Measurements from ENCODE around the gene POLN. TPM values are rescaled to one million over a fixed set of nuclear protein-coding genes. Genes with fewer than 3 reads are reported as not detected.

The POLN gene
- total RNA-seq, 2 donors from 2014 or later = 3.8 to 15.2 TPM

- H3K4me1 ChIP-seq (replicated peaks) = no peaks in the 10 kb centered on the region
- no peak for DNase-seq (ENCODE audit: low spot score)
- TF ChIP-seq POLR2AphosphoS5 (IDR thresholded peaks at IDR 0.05) (no peak), CTCF (IDR thresholded peaks at IDR 0.05) (no peak), POLR2A (IDR thresholded peaks at IDR 0.05) (no peak)
- no peaks in the 10 kb centered on the region for H3K36me3 ChIP-seq
- no peaks in the 10 kb centered on the region for H3K27me3 ChIP-seq (replicated peaks; ENCODE audit: insufficient read depth)
- WGBS = 92% methylated on average over 4 of the region's 4 CpGs
- intact Hi-C loops (cut with DNase I) = no loop called here
- no peaks in the 10 kb centered on the region for H3K9me3 ChIP-seq
- no peak overlapping the region for H3K4me3 ChIP-seq
- H3K27ac ChIP-seq = no peak overlapping the region
These were observed 139.7 kb downstream of the POLN start for GRCh38 chr4:2102045-2102883.

- H3K9me3 ChIP-seq = no peaks in the 10 kb centered on the region
- H3K27me3 ChIP-seq (replicated peaks; ENCODE audit: insufficient read depth) = no peaks in the 10 kb centered on the region
- no peak for DNase-seq (ENCODE audit: low spot score)
- H3K4me1 ChIP-seq (replicated peaks) = no peaks in the 10 kb centered on the region
- TF ChIP-seq CTCF (IDR thresholded peaks at IDR 0.05) (no peak), POLR2A (IDR thresholded peaks at IDR 0.05) (no peak), POLR2AphosphoS5 (IDR thresholded peaks at IDR 0.05) (no peak)
- intact Hi-C loops (cut with DNase I) = no loop called here
- no peaks in the 10 kb centered on the region for H3K36me3 ChIP-seq
- no peak overlapping the region for H3K27ac ChIP-seq
- 91% methylated on average over 7 of the region's 7 CpGs for WGBS
- no peak overlapping the region for H3K4me3 ChIP-seq
These were observed 140.4 kb downstream of the POLN start for GRCh38 chr4:2101346-2102044.

GRCh38 chr4:2096073-2096609, 145.8 kb downstream of the POLN start:
- H3K27ac ChIP-seq = no peak overlapping the region
- 84% methylated on average over 7 of the region's 7 CpGs for WGBS
- no peak for DNase-seq (ENCODE audit: low spot score)
- H3K36me3 ChIP-seq = no peaks in the 10 kb centered on the region
- no peak for TF ChIP-seq POLR2AphosphoS5 (IDR thresholded peaks at IDR 0.05)
- H3K4me3 ChIP-seq = no peak overlapping the region
- no peaks in the 10 kb centered on the region for H3K4me1 ChIP-seq (replicated peaks)
- intact Hi-C loops (cut with DNase I) = no loop called here
- no peaks in the 10 kb centered on the region for H3K9me3 ChIP-seq
- no peaks in the 10 kb centered on the region for H3K27me3 ChIP-seq (replicated peaks; ENCODE audit: insufficient read depth)

- Histone ChIP-seq H3K4me1 (replicated peaks) (no peaks in the 10 kb centered on the region), H3K9me3 (no peaks in the 10 kb centered on the region), H3K27me3 (replicated peaks; ENCODE audit: insufficient read depth) (no peaks in the 10 kb centered on the region), H3K36me3 (no peaks in the 10 kb centered on the region), H3K27ac (no peak overlapping the region), H3K4me3 (no peak overlapping the region)
- TF ChIP-seq POLR2AphosphoS5 (IDR thresholded peaks at IDR 0.05) (no peak), POLR2A (IDR thresholded peaks at IDR 0.05) (no peak), CTCF (IDR thresholded peaks at IDR 0.05) (no peak)
- intact Hi-C loops (cut with DNase I) = no loop called here
- DNase-seq (ENCODE audit: low spot score) = no peak
- WGBS = 92% methylated on average over 16 of the region's 16 CpGs
These were observed 146.5 kb downstream of the POLN start for GRCh38 chr4:2095236-2096072.

- no peak for DNase-seq (ENCODE audit: low spot score)
- no peaks in the 10 kb centered on the region for H3K27me3 ChIP-seq (replicated peaks; ENCODE audit: insufficient read depth)
- no peaks in the 10 kb centered on the region for H3K36me3 ChIP-seq
- no peak overlapping the region for H3K27ac ChIP-seq
- intact Hi-C loops (cut with DNase I) = no loop called here
- no peak overlapping the region for H3K4me3 ChIP-seq
- 86% methylated on average over 4 of the region's 4 CpGs for WGBS
- no peaks in the 10 kb centered on the region for H3K4me1 ChIP-seq (replicated peaks)
- no peak for TF ChIP-seq CTCF (IDR thresholded peaks at IDR 0.05)
- no peak for TF ChIP-seq POLR2AphosphoS5 (IDR thresholded peaks at IDR 0.05)
- no peak for TF ChIP-seq POLR2A (IDR thresholded peaks at IDR 0.05)
- H3K9me3 ChIP-seq = no peaks in the 10 kb centered on the region
These were observed 147.4 kb downstream of the POLN start for GRCh38 chr4:2094545-2094944.
